ENCODE data around the gene CD68.

Gene CD68

GRCh38 chr17:7627250-7628121 is 48.0 kb downstream of the CD68 start, which contains the start of gene SAT2:
Gene SAT2 (minus strand): TSS chr17:7627821. CDS start chr17:7627635, 186 bp downstream.
- CTCF ChIA-PET, result interaction anchor here (1.3 to 9.5 kb wide), 3 partner anchors 13 to 61 kb away, joined by 3 to 68 read pairs (median 31); partner anchors contain the start of genes FXR2, SOX15, TP53 and WRAP53

DNA sequence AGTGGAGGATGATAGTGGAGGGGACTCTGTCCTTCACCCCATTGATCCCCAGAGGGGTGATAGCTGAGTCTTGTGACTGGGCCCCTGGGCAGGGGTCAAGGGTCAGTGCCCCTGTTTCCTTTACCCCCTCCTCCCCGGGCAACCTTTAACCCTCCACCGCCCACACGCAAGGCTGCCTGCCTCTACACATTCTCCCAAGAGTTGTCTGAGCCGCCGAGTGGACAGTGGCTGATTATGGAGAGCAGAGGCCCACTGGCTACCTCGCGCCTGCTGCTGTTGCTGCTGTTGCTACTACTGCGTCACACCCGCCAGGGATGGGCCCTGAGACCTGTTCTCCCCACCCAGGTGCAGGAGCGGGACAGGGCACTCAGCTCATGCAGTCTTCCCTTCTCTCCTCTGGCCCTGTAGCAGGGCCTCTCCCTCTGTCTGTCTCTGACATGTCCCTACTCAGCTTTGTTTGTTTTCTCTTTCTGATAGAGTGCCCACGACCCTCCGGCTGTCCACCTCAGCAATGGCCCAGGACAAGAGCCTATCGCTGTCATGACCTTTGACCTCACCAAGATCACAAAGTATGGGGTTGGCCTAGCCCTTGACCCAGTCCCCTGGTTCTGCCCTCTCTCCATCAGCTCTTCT is 50.6 kb downstream of the CD68 start, which contains the start of gene SHBG:
Gene SHBG (plus strand): TSS at position 197 of the 633 bp plus-strand sequence. CDS start 38 bp downstream, at position 235.
- TF ChIP-seq, protein P1, sequence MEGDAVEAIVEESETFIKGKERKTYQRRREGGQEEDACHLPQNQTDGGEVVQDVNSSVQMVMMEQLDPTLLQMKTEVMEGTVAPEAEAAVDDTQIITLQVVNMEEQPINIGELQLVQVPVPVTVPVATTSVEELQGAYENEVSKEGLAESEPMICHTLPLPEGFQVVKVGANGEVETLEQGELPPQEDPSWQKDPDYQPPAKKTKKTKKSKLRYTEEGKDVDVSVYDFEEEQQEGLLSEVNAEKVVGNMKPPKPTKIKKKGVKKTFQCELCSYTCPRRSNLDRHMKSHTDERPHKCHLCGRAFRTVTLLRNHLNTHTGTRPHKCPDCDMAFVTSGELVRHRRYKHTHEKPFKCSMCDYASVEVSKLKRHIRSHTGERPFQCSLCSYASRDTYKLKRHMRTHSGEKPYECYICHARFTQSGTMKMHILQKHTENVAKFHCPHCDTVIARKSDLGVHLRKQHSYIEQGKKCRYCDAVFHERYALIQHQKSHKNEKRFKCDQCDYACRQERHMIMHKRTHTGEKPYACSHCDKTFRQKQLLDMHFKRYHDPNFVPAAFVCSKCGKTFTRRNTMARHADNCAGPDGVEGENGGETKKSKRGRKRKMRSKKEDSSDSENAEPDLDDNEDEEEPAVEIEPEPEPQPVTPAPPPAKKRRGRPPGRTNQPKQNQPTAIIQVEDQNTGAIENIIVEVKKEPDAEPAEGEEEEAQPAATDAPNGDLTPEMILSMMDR (IDR thresholded peaks at IDR 0.05; ENCODE audit: control extremely low read depth, extremely low read depth, low read depth, missing control alignments), result no peak
- CTCF ChIA-PET, result interaction anchor here (1.2 to 9.5 kb wide), 6 partner anchors 13 to 57 kb away, joined by 3 to 112 read pairs (median 25); partner anchors contain the start of genes FXR2, TP53 and WRAP53
- POLR2A ChIA-PET, result no interaction called here
- no peak for DNase-seq (ENCODE audit: extremely low spot score)

More at GRCh38 chr17:7627250-7628121, 48.0 kb downstream of the CD68 start, which contains the start of gene SAT2:
- peak; percentile 99 for DNase-seq (ENCODE audit: extremely low spot score)
- TF ChIP-seq, protein P1 (IDR thresholded peaks at IDR 0.05; ENCODE audit: control extremely low read depth, extremely low read depth, low read depth, missing control alignments), result no peak
- POLR2A ChIA-PET, result interaction anchor here (0.5 to 1.5 kb wide), 11 partner anchors 12 to 143 kb away, joined by 3 to 16 read pairs (median 5); partner anchors contain the start of genes ATP1B2, FXR2, MPDU1 and POLR2A
